ENCODE results near the gene KRT31.
"Not testable (repeated sequence)": the region's sequence is repeated elsewhere in the genome, so short reads cannot be mapped to it uniquely, and the experiment has no call there.

DNA sequence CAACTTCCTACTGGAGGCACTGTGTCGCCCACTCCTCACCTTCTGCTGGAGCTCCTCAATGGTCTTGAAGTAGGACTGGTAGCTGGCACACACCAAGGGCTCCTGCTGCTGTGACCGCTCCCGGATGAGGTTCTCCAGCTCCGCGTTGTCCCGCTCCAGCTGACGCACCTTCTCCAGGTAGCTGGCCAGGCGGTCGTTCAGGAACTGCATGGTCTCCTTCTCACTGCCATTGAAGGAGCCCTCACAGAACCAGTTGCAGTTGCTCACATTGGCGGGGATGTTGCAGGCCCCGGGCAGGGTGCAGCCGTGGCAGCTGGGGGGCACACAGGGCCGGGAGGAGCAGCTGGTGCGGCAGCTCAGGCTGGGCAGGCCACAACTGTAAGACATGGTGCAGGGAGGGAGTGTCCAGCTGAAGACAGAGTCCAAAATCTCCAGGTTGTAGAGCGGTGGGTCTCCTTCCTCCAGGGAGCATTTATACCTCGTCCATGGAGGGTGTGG is 47.0 kb downstream of the KRT31 start, which contains the start of gene KRT33A:
- TF ChIP-seq, protein P1, sequence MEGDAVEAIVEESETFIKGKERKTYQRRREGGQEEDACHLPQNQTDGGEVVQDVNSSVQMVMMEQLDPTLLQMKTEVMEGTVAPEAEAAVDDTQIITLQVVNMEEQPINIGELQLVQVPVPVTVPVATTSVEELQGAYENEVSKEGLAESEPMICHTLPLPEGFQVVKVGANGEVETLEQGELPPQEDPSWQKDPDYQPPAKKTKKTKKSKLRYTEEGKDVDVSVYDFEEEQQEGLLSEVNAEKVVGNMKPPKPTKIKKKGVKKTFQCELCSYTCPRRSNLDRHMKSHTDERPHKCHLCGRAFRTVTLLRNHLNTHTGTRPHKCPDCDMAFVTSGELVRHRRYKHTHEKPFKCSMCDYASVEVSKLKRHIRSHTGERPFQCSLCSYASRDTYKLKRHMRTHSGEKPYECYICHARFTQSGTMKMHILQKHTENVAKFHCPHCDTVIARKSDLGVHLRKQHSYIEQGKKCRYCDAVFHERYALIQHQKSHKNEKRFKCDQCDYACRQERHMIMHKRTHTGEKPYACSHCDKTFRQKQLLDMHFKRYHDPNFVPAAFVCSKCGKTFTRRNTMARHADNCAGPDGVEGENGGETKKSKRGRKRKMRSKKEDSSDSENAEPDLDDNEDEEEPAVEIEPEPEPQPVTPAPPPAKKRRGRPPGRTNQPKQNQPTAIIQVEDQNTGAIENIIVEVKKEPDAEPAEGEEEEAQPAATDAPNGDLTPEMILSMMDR (IDR thresholded peaks at IDR 0.05): not testable (repeated sequence)
- not testable (repeated sequence) for TF ChIP-seq POLR2A (IDR thresholded peaks at IDR 0.05)

All from body of pancreas (tissue), 4 donors.